Keratinocyte (primary cell): ENCODE data around the gene CREM. TPM values are rescaled to one million over a fixed set of nuclear protein-coding genes. Genes with fewer than 3 reads are reported as not detected.

Experiments used
- DNase-seq: peaks from one replicate; pipeline ENCODE4 v3.0.0-alpha.2; 2011; ENCODE audit warnings: low read depth, missing footprints, low spot score
- FAIRE-seq: peaks from 2 replicates; lab custom pipeline; 2011; peaks lifted over from hg19 to GRCh38; lab: Jason Lieb, UNC
- H2AFZ ChIP-seq: 2 replicates; pipeline ENCODE4 v1.6.0; 2012; ENCODE audit warnings: low read length, control low read depth, inconsistent platforms; ENCODE audit not compliant: control insufficient read depth
- H3K27ac ChIP-seq: 2 replicates; pipeline ENCODE4 v1.5.1; 2011; ENCODE audit warnings: low read length; ENCODE audit not compliant: control insufficient read depth, insufficient read depth
- H3K27me3 ChIP-seq: 3 replicates; pipeline ENCODE4 v1.6.0; 2011; ENCODE audit warnings: low read length; ENCODE audit not compliant: control insufficient read depth, insufficient read depth; ENCODE audit errors: extremely low read depth
- H3K36me3 ChIP-seq, 2 experiments: 2 replicates in 1 of 2; 3 replicates in 1 of 2; pipeline ENCODE4 v1.5.1; 2011; ENCODE audit warnings: low read length in 2 of 2, mild to moderate bottlenecking in 1 of 2; ENCODE audit not compliant: control insufficient read depth in 2 of 2, insufficient read depth in 2 of 2; ENCODE audit errors: extremely low read depth in 1 of 2
- H3K4me1 ChIP-seq: 3 replicates; pipeline ENCODE4 v1.5.1; 2011; ENCODE audit warnings: low read length; ENCODE audit not compliant: control insufficient read depth, insufficient read depth; ENCODE audit errors: extremely low read depth
- H3K4me2 ChIP-seq: 3 replicates; pipeline ENCODE4 v1.6.0; 2011; ENCODE audit warnings: low read depth, low read length; ENCODE audit not compliant: control insufficient read depth, insufficient read depth; ENCODE audit errors: extremely low read depth
- H3K4me3 ChIP-seq, 3 experiments: fragments of 200-600 bp in 1 of 3; sonication (generic) in 1 of 3; 2 replicates in 2 of 3; 3 replicates in 1 of 3; pipeline ENCODE4 v1.5.1; 2011 to 2016; ENCODE audit warnings: low read length in 3 of 3, mild to moderate bottlenecking in 3 of 3, control low read depth in 2 of 3, inconsistent platforms in 1 of 3, low read depth in 1 of 3, mixed read lengths in 1 of 3, mixed run types in 1 of 3, moderate library complexity in 1 of 3; ENCODE audit not compliant: control insufficient read depth in 2 of 3, insufficient read depth in 2 of 3; ENCODE audit errors: extremely low read depth in 1 of 3
- H3K79me2 ChIP-seq: 2 replicates; pipeline ENCODE4 v1.6.0; 2012; ENCODE audit warnings: low read length; ENCODE audit not compliant: control insufficient read depth, insufficient read depth
- H3K9ac ChIP-seq: 3 replicates; pipeline ENCODE4 v1.6.0; 2011; ENCODE audit warnings: low read length; ENCODE audit not compliant: control insufficient read depth, insufficient read depth; ENCODE audit errors: extremely low read depth
- H3K9me1 ChIP-seq: 3 replicates; pipeline ENCODE4 v1.6.0; 2011; ENCODE audit warnings: low read length; ENCODE audit not compliant: control insufficient read depth, insufficient read depth; ENCODE audit errors: extremely low read depth
- H3K9me3 ChIP-seq: 2 replicates; pipeline ENCODE4 v1.5.1; 2012; ENCODE audit warnings: low read depth, low read length; ENCODE audit not compliant: control insufficient read depth
- H4K20me1 ChIP-seq: 3 replicates; pipeline ENCODE4 v1.6.0; 2011; ENCODE audit warnings: low read length; ENCODE audit not compliant: control insufficient read depth, insufficient read depth; ENCODE audit errors: extremely low read depth
- CTCF ChIP-seq, 3 experiments: IDR thresholded peaks in 1 of 3; conservative IDR thresholded peaks in 1 of 3; optimal IDR thresholded peaks in 1 of 3; 2 replicates in 2 of 3; 3 replicates in 1 of 3; pipeline versions ENCODE3 to v1.5.1; 2011; ENCODE audit warnings: low read length in 3 of 3, mild to moderate bottlenecking in 3 of 3, moderate library complexity in 2 of 3, control low read depth in 1 of 3, inconsistent platforms in 1 of 3; ENCODE audit not compliant: insufficient read depth in 2 of 3; ENCODE audit errors: extremely low read depth in 1 of 3
- EZH2 ChIP-seq: IDR thresholded peaks from one replicate; pipeline ENCODE4 v1.6.1; 2012; ENCODE audit warnings: inconsistent platforms, mild to moderate bottlenecking, low read length, moderate library complexity
- dilution Hi-C: fragments of 300-500 bp; cut with MboI; formaldehyde crosslinking; loops from one replicate; pipeline ENCODE4 v1.7.0; 2020; ENCODE audit warnings: low sequenced_read_pairs; ENCODE audit not compliant: extremely low pct_ligation_motif_present
- polyA plus RNA-seq, 5 experiments: library from polyadenylated mRNA; depleted of rRNA in 3 of 5; stranded (reverse) in 3 of 5; stranded (forward) in 1 of 5; unstranded in 1 of 5; fragments of >200 nt; gene quantifications; 1 replicate in 1 of 5; 2 replicates in 3 of 5; 3 replicates in 1 of 5; pipeline versions ENCODE4 v1.2.1 to v1.2.3, GENCODE V29; 2011 to 2012; ENCODE audit warnings: missing spikeins in 2 of 5, low read depth in 1 of 5, low replicate concordance in 1 of 5

Gene CREM
- polyA plus RNA-seq, 1 donor (not counting 4 experiments of a cell fraction or from before 2014, with no cell fraction given) = 23.3 TPM

GRCh38 chr10:35195361-35196306, 69.0 kb downstream of the CREM start:
- TF ChIP-seq CTCF (optimal IDR thresholded peaks at IDR 0.05 in 1 of 3, IDR thresholded peaks at IDR 0.05 in 1 of 3, conservative IDR thresholded peaks at IDR 0.05 in 1 of 3; ENCODE audit: extremely low read depth in 1 of 3, insufficient read depth in 2 of 3, low read length in 3 of 3) (peak; percentile 17 to 88 (median 68)), EZH2 (no peak)
- peak overlapping the region; percentile 58 for H3K9ac ChIP-seq
- no peaks in the 10 kb centered on the region for H3K9me3 ChIP-seq
- H3K36me3 ChIP-seq = no peaks in the 10 kb centered on the region
- peak overlapping the region; percentile 87 for H3K4me2 ChIP-seq
- peak overlapping the region; percentile 72 for H3K27ac ChIP-seq
- no peaks in the 10 kb centered on the region for H3K27me3 ChIP-seq
- H2AFZ ChIP-seq = peak overlapping the region; percentile 91
- H3K9me1 ChIP-seq = no peaks in the 10 kb centered on the region
- no peaks in the 10 kb centered on the region for H3K79me2 ChIP-seq
- no peaks in the 10 kb centered on the region for H4K20me1 ChIP-seq
- dilution Hi-C loops = no loop called here
- peaks cover 11% of the 10 kb centered on the region for H3K4me1 ChIP-seq
- DNase-seq (peak; percentile 41), FAIRE-seq (peak; percentile 78)
- H3K4me3 ChIP-seq = peak overlapping the region; percentile 25 to 64 (median 55)

DNA sequence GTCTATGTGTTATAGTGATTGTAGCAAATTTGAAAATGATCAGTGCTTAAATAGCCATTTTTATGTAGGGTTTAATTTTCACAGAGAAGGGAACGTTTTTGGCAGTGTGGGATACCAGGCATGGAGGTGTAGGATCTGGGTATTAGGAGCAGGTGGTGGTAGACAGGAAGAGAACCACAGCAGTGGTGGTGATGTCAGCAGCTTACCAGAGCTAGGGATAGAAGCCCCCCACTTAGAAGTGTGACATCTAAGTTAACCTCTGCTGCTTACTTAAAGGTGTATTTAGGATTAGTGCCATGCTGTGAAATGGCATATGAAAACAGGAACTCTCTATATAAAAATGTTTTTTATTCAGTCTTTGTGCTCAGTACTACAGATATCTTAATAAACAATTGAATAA, 73.8 kb downstream of the CREM start:
- Histone ChIP-seq H3K9me1 (no peaks in the 10 kb centered on the region), H3K79me2 (no peaks in the 10 kb centered on the region), H3K4me1 (peaks cover 5% of the 10 kb centered on the region), H3K27me3 (no peaks in the 10 kb centered on the region), H3K9ac (no peak overlapping the region), H2AFZ (no peak overlapping the region), H3K4me2 (no peak overlapping the region), H3K27ac (no peak overlapping the region), H3K36me3 (no peaks in the 10 kb centered on the region), H4K20me1 (no peaks in the 10 kb centered on the region), H3K9me3 (no peaks in the 10 kb centered on the region), H3K4me3 (no peak overlapping the region)
- FAIRE-seq = no peak
- TF ChIP-seq EZH2 = no peak
- TF ChIP-seq CTCF (optimal IDR thresholded peaks at IDR 0.05 in 1 of 3, IDR thresholded peaks at IDR 0.05 in 1 of 3, conservative IDR thresholded peaks at IDR 0.05 in 1 of 3; ENCODE audit: extremely low read depth in 1 of 3, insufficient read depth in 2 of 3, low read length in 3 of 3) = no peak
- dilution Hi-C loops = no loop called here
- no peak for DNase-seq
